Liver (tissue), 9 donors: Measurements from ENCODE around the gene YLPM1. TPM values are rescaled to one million over a fixed set of nuclear protein-coding genes. Genes with fewer than 3 reads are reported as not detected.

Experiments used
- DNase-seq: peaks from one replicate; pipeline ENCODE4 v3.0.0-alpha.2; 2017; ENCODE audit warnings: low spot score
- H3K27ac ChIP-seq, 2 donors: one replicate each; pipeline ENCODE4 v1.7.0; 2013; ENCODE audit warnings: inconsistent platforms in 2 of 2, low read length in 2 of 2, control low read depth in 1 of 2, low read depth in 1 of 2, mild to moderate bottlenecking in 1 of 2
- H3K27me3 ChIP-seq, 4 donors: one replicate each; pipeline versions ENCODE4 v1.6.1 to v1.7.0; 2013; ENCODE audit warnings: low read length in 3 of 4, inconsistent platforms in 1 of 4, mild to moderate bottlenecking in 1 of 4, moderate library complexity in 1 of 4; ENCODE audit not compliant: control insufficient read depth in 4 of 4, insufficient read depth in 4 of 4
- H3K36me3 ChIP-seq, 4 donors: one replicate each; pipeline versions ENCODE4 v1.6.1 to v1.7.0; 2013; ENCODE audit warnings: low read length in 3 of 4, mild to moderate bottlenecking in 3 of 4, low read depth in 1 of 4, moderate library complexity in 1 of 4; ENCODE audit not compliant: control insufficient read depth in 4 of 4, insufficient read depth in 3 of 4
- H3K4me1 ChIP-seq, 4 donors: one replicate each; pipeline versions ENCODE4 v1.6.1 to v1.7.0; 2013; ENCODE audit warnings: low read length in 3 of 4, mild to moderate bottlenecking in 3 of 4, moderate library complexity in 1 of 4; ENCODE audit not compliant: control insufficient read depth in 4 of 4, insufficient read depth in 4 of 4
- H3K4me3 ChIP-seq, 3 donors: one replicate each; pipeline versions ENCODE4 v1.6.1 to v1.7.0; 2013; ENCODE audit warnings: low read length in 3 of 3, control low read depth in 1 of 3, low read depth in 1 of 3, mild to moderate bottlenecking in 1 of 3
- H3K9ac ChIP-seq, 2 donors: one replicate each; pipeline ENCODE4 v1.7.0; 2013; ENCODE audit warnings: low read length in 2 of 2, mild to moderate bottlenecking in 2 of 2, moderate library complexity in 2 of 2, control low read depth in 1 of 2, low read depth in 1 of 2
- H3K9me3 ChIP-seq, 4 donors: one replicate each; pipeline versions ENCODE4 v1.6.1 to v1.7.0; 2013; ENCODE audit warnings: low read length in 3 of 4; ENCODE audit not compliant: control insufficient read depth in 4 of 4
- CTCF ChIP-seq: fragments of 150-350 bp; IDR thresholded peaks from 2 replicates; pipeline ENCODE4 v1.5.1; 2017; ENCODE audit warnings: improper control_type of control experiment, low read depth, low read length; ENCODE audit not compliant: missing input control
- GABPA ChIP-seq, 2 donors: IDR thresholded peaks in 1 of 2; conservative IDR thresholded peaks in 1 of 2; 2 replicates each; pipeline ENCODE4 v1.6.1; 2016; ENCODE audit warnings: antibody characterized with exemption in 2 of 2, mild to moderate bottlenecking in 1 of 2, moderate library complexity in 1 of 2
- HNF4G ChIP-seq: IDR thresholded peaks from 2 replicates; pipeline ENCODE4 v1.6.1; 2016; ENCODE audit warnings: antibody characterized with exemption
- NR2F2 ChIP-seq: IDR thresholded peaks from 2 replicates; pipeline ENCODE4 v1.6.1; 2016; ENCODE audit warnings: antibody characterized with exemption
- RAD21 ChIP-seq, 2 donors: IDR thresholded peaks; 2 replicates each; pipeline ENCODE4 v1.6.1; 2016; ENCODE audit warnings: antibody characterized with exemption in 2 of 2, mild to moderate bottlenecking in 2 of 2
- RXRA ChIP-seq, 2 donors: IDR thresholded peaks; 2 replicates each; pipeline ENCODE4 v1.6.1; 2017 to 2018; ENCODE audit warnings: antibody characterized with exemption in 2 of 2, mild to moderate bottlenecking in 1 of 2
- SP1 ChIP-seq: IDR thresholded peaks from 2 replicates; pipeline ENCODE4 v1.6.1; 2018; ENCODE audit warnings: antibody characterized with exemption, mild to moderate bottlenecking
- YY1 ChIP-seq: IDR thresholded peaks from 2 replicates; pipeline ENCODE4 v1.6.1; 2016; ENCODE audit warnings: antibody characterized with exemption, mild to moderate bottlenecking
- ZBTB33 ChIP-seq: IDR thresholded peaks from 2 replicates; pipeline ENCODE4 v1.6.1; 2016; ENCODE audit warnings: antibody characterized with exemption
- WGBS: extraction: QIAGEN DNeasy Blood & Tissue Kit; methylation state at CpG from one replicate; pipeline ENCODE4 v1.1.7; 2013; 5-methylcytosine and 5-hydroxymethylcytosine counted together
- polyA plus RNA-seq, 2 donors: library from polyadenylated mRNA; stranded (reverse) in 1 of 2; unstranded in 1 of 2; fragments of 200-250 nt in 1 of 2; fragments of >200 nt in 1 of 2; fragmentation: Nextera tagmentation in 1 of 2; extraction: Ambion mirVana in 1 of 2; gene quantifications; one replicate each; pipeline versions ENCODE4 v1.2.1 to v1.2.3, GENCODE V29; 2013 to 2015
- total RNA-seq, 2 donors: library from RNA; depleted of rRNA; stranded (reverse); fragments of >200 nt; gene quantifications; one replicate each; pipeline ENCODE4 v1.2.3, GENCODE V29; 2014
- TF ChIP-seq, protein P1 (sequence below): IDR thresholded peaks from 2 replicates; pipeline ENCODE4 v1.6.1; 2016; ENCODE audit warnings: antibody characterized with exemption, mild to moderate bottlenecking
- donor health status: healthy.
- donor health status: healthy.
- donor health status: healthy.
- donor health status: healthy.
- donor health status: healthy.

YLPM1 gene
- total and polyA plus RNA-seq, 4 donors, result 5.9 to 27.3 (median 13.2) TPM

GRCh38 chr14:74792249-74793039 lies 29.3 kb downstream of the YLPM1 start:
- TF ChIP-seq ZBTB33 (no peak), SP1 (peak; percentile 13), CTCF (no peak), NR2F2 (no peak), RXRA (IDR thresholded peaks at IDR 0.05) (no peak), HNF4G (no peak), GABPA (IDR thresholded peaks at IDR 0.05 in 1 of 2, conservative IDR thresholded peaks at IDR 0.05 in 1 of 2) (no peak)
- TF ChIP-seq, protein P1, sequence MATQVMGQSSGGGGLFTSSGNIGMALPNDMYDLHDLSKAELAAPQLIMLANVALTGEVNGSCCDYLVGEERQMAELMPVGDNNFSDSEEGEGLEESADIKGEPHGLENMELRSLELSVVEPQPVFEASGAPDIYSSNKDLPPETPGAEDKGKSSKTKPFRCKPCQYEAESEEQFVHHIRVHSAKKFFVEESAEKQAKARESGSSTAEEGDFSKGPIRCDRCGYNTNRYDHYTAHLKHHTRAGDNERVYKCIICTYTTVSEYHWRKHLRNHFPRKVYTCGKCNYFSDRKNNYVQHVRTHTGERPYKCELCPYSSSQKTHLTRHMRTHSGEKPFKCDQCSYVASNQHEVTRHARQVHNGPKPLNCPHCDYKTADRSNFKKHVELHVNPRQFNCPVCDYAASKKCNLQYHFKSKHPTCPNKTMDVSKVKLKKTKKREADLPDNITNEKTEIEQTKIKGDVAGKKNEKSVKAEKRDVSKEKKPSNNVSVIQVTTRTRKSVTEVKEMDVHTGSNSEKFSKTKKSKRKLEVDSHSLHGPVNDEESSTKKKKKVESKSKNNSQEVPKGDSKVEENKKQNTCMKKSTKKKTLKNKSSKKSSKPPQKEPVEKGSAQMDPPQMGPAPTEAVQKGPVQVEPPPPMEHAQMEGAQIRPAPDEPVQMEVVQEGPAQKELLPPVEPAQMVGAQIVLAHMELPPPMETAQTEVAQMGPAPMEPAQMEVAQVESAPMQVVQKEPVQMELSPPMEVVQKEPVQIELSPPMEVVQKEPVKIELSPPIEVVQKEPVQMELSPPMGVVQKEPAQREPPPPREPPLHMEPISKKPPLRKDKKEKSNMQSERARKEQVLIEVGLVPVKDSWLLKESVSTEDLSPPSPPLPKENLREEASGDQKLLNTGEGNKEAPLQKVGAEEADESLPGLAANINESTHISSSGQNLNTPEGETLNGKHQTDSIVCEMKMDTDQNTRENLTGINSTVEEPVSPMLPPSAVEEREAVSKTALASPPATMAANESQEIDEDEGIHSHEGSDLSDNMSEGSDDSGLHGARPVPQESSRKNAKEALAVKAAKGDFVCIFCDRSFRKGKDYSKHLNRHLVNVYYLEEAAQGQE, result peak; percentile 42
- no peak overlapping the region for H3K27ac ChIP-seq
- DNase-seq, result no peak
- 59% methylated on average over 7 of the region's 7 CpGs for WGBS
- H3K4me3 ChIP-seq, result no peak overlapping the region
- H3K9me3 ChIP-seq, result no peaks in the 10 kb centered on the region
- H3K27me3 ChIP-seq, result no peaks in the 10 kb centered on the region
- H3K9ac ChIP-seq, result no peak overlapping the region
- H3K4me1 ChIP-seq, result no peaks in the 10 kb centered on the region
- H3K36me3 ChIP-seq, result peaks cover 0 to 7% (median 1%) of the 10 kb centered on the region in 4 donors

DNA sequence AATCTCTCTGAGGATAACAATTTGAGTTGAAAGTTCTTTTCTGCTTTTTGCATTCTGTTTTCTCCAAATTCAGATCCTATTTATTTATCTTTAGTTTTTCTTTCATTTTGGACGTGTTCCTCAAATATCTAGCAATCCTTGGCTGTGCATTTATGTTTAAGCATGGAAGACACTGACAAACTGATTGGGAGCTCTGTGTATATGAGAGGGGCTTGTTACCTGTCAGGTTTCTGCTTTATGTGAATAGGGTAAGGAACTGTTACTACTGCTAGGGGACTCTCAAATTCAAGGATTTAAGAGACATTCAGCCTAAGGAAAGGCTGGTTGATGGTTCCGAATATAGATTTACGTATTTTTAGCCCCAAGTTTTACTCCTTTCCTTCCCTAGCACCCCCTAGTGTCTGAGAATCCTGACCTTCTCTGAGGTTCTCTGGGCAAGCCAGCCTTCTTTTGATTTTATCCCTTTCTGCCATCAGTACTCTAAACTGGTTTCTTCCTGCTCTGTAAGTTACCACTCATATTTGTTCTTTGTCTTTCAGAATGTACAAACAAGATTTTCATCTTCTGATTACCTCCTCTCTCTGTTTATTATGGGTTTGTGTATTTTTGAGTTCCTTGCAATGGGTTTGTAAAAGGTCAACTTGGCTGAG lies 30.5 kb downstream of the YLPM1 start:
- Histone ChIP-seq H3K36me3 (peaks cover 0 to 9% (median 6%) of the 10 kb centered on the region in 4 donors), H3K4me1 (no peaks in the 10 kb centered on the region)

More for the DNA sequence above, 30.5 kb downstream of the YLPM1 start:
- Histone ChIP-seq H3K9me3 (no peaks in the 10 kb centered on the region), H3K4me3 (no peak overlapping the region), H3K27ac (no peak overlapping the region), H3K9ac (no peak overlapping the region), H3K27me3 (no peaks in the 10 kb centered on the region)
- TF ChIP-seq YY1 (no peak), RAD21 (IDR thresholded peaks at IDR 0.05) (peak in 1 of 2 donors; percentile 16)
- DNase-seq, result no peak
- WGBS, result 66% methylated on average over 3 of the region's 3 CpGs
